ENCODE data around the gene MDM2.

DNA sequence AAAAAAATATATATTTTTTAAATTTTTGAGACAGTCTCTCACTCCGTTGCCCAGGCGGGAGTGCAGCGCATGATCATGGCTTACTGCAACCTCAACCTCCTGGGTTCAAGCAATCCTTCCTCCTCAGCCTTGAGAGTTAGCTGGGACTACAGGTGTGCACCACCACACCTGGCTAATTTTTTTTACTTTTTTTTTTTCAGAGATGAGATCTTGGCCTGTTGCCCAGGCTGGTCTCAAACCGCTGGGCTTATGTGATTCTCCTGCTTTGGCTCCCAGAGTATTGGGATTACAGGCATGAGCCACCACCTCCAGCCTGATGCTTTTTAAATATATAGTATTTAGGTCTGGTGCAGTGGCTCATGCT lies 24.5 kb downstream of the MDM2 start:
- TF ChIP-seq POLR2A (IDR thresholded peaks at IDR 0.05; ENCODE audit: low read length): no peak
- TF ChIP-seq GATA1 (IDR thresholded peaks at IDR 0.05; ENCODE audit: low read depth, low read length): no peak

Measured in erythroblast (primary cell).